ENCODE measurements around the gene PPM1N. TPM values are rescaled to one million over a fixed set of nuclear protein-coding genes. Genes with fewer than 3 reads are reported as not detected.

PPM1N gene
- total and polyA plus RNA-seq, 2 of the 13 experiments (the other 11 are each of a cell fraction or from before 2014, with no cell fraction given): 0.31 to 1.8 TPM

GRCh38 chr19:45523642-45524256, 25.5 kb downstream of the PPM1N start (continued):
- no peak for TF ChIP-seq PHB2 (IDR thresholded peaks at IDR 0.05; ENCODE audit: partially characterized antibody)
- TF ChIP-seq, protein P1, sequence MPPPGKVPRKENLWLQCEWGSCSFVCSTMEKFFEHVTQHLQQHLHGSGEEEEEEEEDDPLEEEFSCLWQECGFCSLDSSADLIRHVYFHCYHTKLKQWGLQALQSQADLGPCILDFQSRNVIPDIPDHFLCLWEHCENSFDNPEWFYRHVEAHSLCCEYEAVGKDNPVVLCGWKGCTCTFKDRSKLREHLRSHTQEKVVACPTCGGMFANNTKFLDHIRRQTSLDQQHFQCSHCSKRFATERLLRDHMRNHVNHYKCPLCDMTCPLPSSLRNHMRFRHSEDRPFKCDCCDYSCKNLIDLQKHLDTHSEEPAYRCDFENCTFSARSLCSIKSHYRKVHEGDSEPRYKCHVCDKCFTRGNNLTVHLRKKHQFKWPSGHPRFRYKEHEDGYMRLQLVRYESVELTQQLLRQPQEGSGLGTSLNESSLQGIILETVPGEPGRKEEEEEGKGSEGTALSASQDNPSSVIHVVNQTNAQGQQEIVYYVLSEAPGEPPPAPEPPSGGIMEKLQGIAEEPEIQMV (CRISPR knock-in tag; IDR thresholded peaks at IDR 0.05; ENCODE audit: low read depth): no peak
- TF ChIP-seq ZNF337 (CRISPR knock-in tag; IDR thresholded peaks at IDR 0.05; ENCODE audit: borderline replicate concordance, low read depth): no peak
- peak; percentile 65; the same call in 1 of the 2 replicates for TF ChIP-seq ZNF580 (CRISPR knock-in tag; IDR thresholded peaks at IDR 0.05; ENCODE audit: borderline replicate concordance, low read depth)
- TF ChIP-seq PHF8 (CRISPR knock-in tag; IDR thresholded peaks at IDR 0.05): no peak
- no peak for TF ChIP-seq TCF7L2 (IDR thresholded peaks at IDR 0.05; ENCODE audit: low read depth, low read length)
- no peak for TF ChIP-seq FOXK1 (CRISPR knock-in tag; IDR thresholded peaks at IDR 0.05; ENCODE audit: borderline replicate concordance, low read depth)
- TF ChIP-seq PTBP1 (IDR thresholded peaks at IDR 0.05; ENCODE audit: low read depth, low read length, poor library complexity, severe bottlenecking): no peak
- TF ChIP-seq, protein P2, sequence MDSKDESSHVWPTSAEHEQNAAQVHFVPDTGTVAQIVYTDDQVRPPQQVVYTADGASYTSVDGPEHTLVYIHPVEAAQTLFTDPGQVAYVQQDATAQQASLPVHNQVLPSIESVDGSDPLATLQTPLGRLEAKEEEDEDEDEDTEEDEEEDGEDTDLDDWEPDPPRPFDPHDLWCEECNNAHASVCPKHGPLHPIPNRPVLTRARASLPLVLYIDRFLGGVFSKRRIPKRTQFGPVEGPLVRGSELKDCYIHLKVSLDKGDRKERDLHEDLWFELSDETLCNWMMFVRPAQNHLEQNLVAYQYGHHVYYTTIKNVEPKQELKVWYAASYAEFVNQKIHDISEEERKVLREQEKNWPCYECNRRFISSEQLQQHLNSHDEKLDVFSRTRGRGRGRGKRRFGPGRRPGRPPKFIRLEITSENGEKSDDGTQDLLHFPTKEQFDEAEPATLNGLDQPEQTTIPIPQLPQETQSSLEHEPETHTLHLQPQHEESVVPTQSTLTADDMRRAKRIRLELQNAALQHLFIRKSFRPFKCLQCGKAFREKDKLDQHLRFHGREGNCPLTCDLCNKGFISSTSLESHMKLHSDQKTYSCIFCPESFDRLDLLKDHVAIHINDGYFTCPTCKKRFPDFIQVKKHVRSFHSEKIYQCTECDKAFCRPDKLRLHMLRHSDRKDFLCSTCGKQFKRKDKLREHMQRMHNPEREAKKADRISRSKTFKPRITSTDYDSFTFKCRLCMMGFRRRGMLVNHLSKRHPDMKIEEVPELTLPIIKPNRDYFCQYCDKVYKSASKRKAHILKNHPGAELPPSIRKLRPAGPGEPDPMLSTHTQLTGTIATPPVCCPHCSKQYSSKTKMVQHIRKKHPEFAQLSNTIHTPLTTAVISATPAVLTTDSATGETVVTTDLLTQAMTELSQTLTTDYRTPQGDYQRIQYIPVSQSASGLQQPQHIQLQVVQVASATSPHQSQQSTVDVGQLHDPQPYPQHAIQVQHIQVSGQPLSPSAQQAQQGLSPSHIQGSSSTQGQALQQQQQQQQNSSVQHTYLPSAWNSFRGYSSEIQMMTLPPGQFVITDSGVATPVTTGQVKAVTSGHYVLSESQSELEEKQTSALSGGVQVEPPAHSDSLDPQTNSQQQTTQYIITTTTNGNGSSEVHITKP (CRISPR knock-in tag; IDR thresholded peaks at IDR 0.05; ENCODE audit: low read depth): 0 out of 2 replicates have a peak, but pooled peaks have one; percentile 8
- 0 out of 2 replicates have a peak, but pooled peaks have one; percentile 20 for TF ChIP-seq ZNF501 (CRISPR knock-in tag; IDR thresholded peaks at IDR 0.05)
- TF ChIP-seq, protein P3, sequence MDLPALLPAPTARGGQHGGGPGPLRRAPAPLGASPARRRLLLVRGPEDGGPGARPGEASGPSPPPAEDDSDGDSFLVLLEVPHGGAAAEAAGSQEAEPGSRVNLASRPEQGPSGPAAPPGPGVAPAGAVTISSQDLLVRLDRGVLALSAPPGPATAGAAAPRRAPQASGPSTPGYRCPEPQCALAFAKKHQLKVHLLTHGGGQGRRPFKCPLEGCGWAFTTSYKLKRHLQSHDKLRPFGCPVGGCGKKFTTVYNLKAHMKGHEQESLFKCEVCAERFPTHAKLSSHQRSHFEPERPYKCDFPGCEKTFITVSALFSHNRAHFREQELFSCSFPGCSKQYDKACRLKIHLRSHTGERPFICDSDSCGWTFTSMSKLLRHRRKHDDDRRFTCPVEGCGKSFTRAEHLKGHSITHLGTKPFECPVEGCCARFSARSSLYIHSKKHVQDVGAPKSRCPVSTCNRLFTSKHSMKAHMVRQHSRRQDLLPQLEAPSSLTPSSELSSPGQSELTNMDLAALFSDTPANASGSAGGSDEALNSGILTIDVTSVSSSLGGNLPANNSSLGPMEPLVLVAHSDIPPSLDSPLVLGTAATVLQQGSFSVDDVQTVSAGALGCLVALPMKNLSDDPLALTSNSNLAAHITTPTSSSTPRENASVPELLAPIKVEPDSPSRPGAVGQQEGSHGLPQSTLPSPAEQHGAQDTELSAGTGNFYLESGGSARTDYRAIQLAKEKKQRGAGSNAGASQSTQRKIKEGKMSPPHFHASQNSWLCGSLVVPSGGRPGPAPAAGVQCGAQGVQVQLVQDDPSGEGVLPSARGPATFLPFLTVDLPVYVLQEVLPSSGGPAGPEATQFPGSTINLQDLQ (CRISPR knock-in tag; IDR thresholded peaks at IDR 0.05): no peak
- 0 out of 2 replicates have a peak, but pooled peaks have one; percentile 15 for TF ChIP-seq PATZ1 (CRISPR knock-in tag; IDR thresholded peaks at IDR 0.05)
- TF ChIP-seq ZNF260 (CRISPR knock-in tag; IDR thresholded peaks at IDR 0.05; ENCODE audit: borderline replicate concordance, low read depth): no peak
- TF ChIP-seq TARDBP (CRISPR knock-in tag; IDR thresholded peaks at IDR 0.05): 0 out of 2 replicates have a peak, but pooled peaks have one; percentile 21
- TF ChIP-seq ZSCAN22 (CRISPR knock-in tag; IDR thresholded peaks at IDR 0.05): no peak
- TF ChIP-seq MED8 (CRISPR knock-in tag; IDR thresholded peaks at IDR 0.05; ENCODE audit: insufficient replicate concordance): no peak
